Small intestine (tissue), 7 donors: ENCODE data around the gene PANK4. TPM values are rescaled to one million over a fixed set of nuclear protein-coding genes. Genes with fewer than 3 reads are reported as not detected.

Source experiments
- DNase-seq, 2 donors: peaks; one replicate each; pipeline versions ENCODE4 v3.0.0 to v3.0.0-alpha.2; 2013
- FAIRE-seq: peaks from 2 replicates; lab custom pipeline; 2012; peaks lifted over from hg19 to GRCh38; lab: Jason Lieb, UNC
- H3K27ac ChIP-seq, 3 donors: one replicate each; pipeline ENCODE4 v1.5.1; 2013; ENCODE audit warnings: low read length in 2 of 3, mild to moderate bottlenecking in 2 of 3, control low read depth in 1 of 3, inconsistent platforms in 1 of 3, low read depth in 1 of 3, moderate library complexity in 1 of 3
- H3K27me3 ChIP-seq, 3 donors: one replicate each; pipeline ENCODE4 v1.6.1; 2013; ENCODE audit warnings: low read length in 3 of 3, inconsistent platforms in 1 of 3; ENCODE audit not compliant: control insufficient read depth in 3 of 3, insufficient read depth in 3 of 3
- H3K36me3 ChIP-seq, 3 donors: one replicate each; pipeline ENCODE4 v1.6.1; 2013; ENCODE audit warnings: low read length in 3 of 3, inconsistent platforms in 1 of 3, low read depth in 1 of 3, mild to moderate bottlenecking in 1 of 3, moderate library complexity in 1 of 3; ENCODE audit not compliant: control insufficient read depth in 3 of 3, insufficient read depth in 2 of 3
- H3K4me1 ChIP-seq, 3 donors: one replicate each; pipeline ENCODE4 v1.6.1; 2013; ENCODE audit warnings: low read length in 2 of 3, inconsistent platforms in 1 of 3, low read depth in 1 of 3, mild to moderate bottlenecking in 1 of 3, moderate library complexity in 1 of 3; ENCODE audit not compliant: control insufficient read depth in 3 of 3, insufficient read depth in 2 of 3
- H3K4me3 ChIP-seq, 3 donors: one replicate each; pipeline ENCODE4 v1.5.1; 2013; ENCODE audit warnings: low read length in 3 of 3, control low read depth in 1 of 3, inconsistent platforms in 1 of 3, low read depth in 1 of 3, mild to moderate bottlenecking in 1 of 3, moderate library complexity in 1 of 3
- H3K9me3 ChIP-seq, 2 donors: one replicate each; pipeline ENCODE4 v1.6.1; 2013; ENCODE audit warnings: low read depth in 1 of 2, low read length in 1 of 2; ENCODE audit not compliant: control insufficient read depth in 2 of 2, insufficient read depth in 1 of 2
- WGBS, 3 donors: extraction: QIAGEN DNeasy Blood & Tissue Kit; methylation state at CpG; one replicate each; pipeline ENCODE4 v1.1.7; 2013; 5-methylcytosine and 5-hydroxymethylcytosine counted together
- polyA plus RNA-seq, 4 donors: library from polyadenylated mRNA; stranded (reverse) in 3 of 4; unstranded in 1 of 4; fragments of 200-250 nt in 3 of 4; fragments of 120-200 nt in 1 of 4; gene quantifications; one replicate each; pipeline versions ENCODE4 v1.2.1 to v1.2.3, GENCODE V29; 2013
- donor health status: healthy with polysubstance abuse.
- donor health status: control.
- donor health status: control.
- donor health status: Bipolar disorder and iron deficiency.
- donor health status: healthy.

PANK4 gene
- polyA plus RNA-seq, 4 donors, result 14.8 to 21.7 (median 18.8) TPM

GRCh38 chr1:2538872-2539271 lies 12.5 kb upstream of the PANK4 start:
- H3K27ac ChIP-seq, result no peak overlapping the region

DNA sequence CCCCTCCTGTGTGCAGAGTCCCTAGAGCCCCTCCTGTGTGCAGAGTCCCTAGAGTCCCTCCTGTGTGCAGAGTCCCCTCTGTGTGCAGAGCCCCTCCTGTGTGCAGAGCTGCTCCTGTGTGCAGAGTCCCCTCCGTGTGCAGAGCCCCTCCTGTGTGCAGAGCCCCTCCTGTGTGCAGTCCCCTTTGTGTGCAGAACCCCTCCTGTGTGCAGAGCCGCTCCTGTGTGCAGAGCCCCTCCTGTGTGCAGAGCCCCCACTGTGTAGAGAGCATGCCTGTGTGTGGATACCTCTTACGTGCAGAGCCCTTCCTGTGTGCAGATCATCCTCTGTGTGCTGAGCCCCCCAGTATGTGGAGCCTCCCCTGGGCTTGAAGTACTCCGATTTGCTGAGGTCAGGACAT lies 12.0 kb upstream of the PANK4 start:
- Histone ChIP-seq H3K27ac (no peak overlapping the region), H3K9me3 (no peaks in the 10 kb centered on the region), H3K36me3 (no peaks in the 10 kb centered on the region), H3K4me1 (peaks cover 0 to 40% (median 4%) of the 10 kb centered on the region in 3 donors), H3K27me3 (peaks cover 6 to 43% (median 11%) of the 10 kb centered on the region in 3 donors), H3K4me3 (no peak overlapping the region)
- WGBS, 3 donors, result 79 to 93% (median 89%) methylated on average over 4 of the region's 4 CpGs
- DNase-seq, result no peak
- no peak for FAIRE-seq

More at GRCh38 chr1:2538872-2539271, 12.5 kb upstream of the PANK4 start:
- no peaks in the 10 kb centered on the region for H3K9me3 ChIP-seq
- DNase-seq (no peak), FAIRE-seq (no peak)
- no peak overlapping the region for H3K4me3 ChIP-seq
- no peaks in the 10 kb centered on the region for H3K36me3 ChIP-seq
- peaks cover 0 to 45% (median 4%) of the 10 kb centered on the region in 3 donors for H3K4me1 ChIP-seq
- peaks cover 6 to 38% (median 11%) of the 10 kb centered on the region in 3 donors for H3K27me3 ChIP-seq
- WGBS, 3 donors, result 79 to 91% (median 81%) methylated on average over 8 of the region's 8 CpGs

DNA sequence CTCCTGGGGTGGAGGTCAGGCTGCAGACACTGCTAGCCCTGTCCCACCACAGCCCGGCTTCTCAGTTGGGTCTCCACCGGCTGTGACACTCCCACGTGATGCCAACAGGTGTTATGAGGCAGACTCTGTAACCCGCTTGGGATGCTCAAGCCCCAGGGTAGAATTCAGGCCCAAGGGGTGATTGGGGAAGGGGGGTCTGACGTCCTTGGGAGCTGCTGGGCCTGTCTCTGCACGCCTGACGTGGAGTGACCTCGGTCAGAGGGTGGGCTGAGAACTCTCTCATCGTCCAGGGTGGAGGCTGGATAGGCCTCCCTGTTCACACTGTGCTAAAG lies 11.4 kb upstream of the PANK4 start:
- Histone ChIP-seq H3K4me1 (peaks cover 0 to 34% (median 4%) of the 10 kb centered on the region in 3 donors), H3K27me3 (peaks cover 10 to 49% (median 11%) of the 10 kb centered on the region in 3 donors), H3K36me3 (no peaks in the 10 kb centered on the region), H3K4me3 (no peak overlapping the region), H3K27ac (no peak overlapping the region), H3K9me3 (no peaks in the 10 kb centered on the region)
- 36 to 65% (median 38%) methylated on average over 9 of the region's 9 CpGs for WGBS, 3 donors
- FAIRE-seq, result no peak
- no peak for DNase-seq

- DNase-seq (no peak), FAIRE-seq (no peak)
- Histone ChIP-seq H3K4me3 (no peak overlapping the region), H3K36me3 (no peaks in the 10 kb centered on the region), H3K9me3 (no peaks in the 10 kb centered on the region), H3K4me1 (peaks cover 0 to 22% (median 4%) of the 10 kb centered on the region in 3 donors), H3K27me3 (peaks cover 10 to 63% (median 11%) of the 10 kb centered on the region in 3 donors), H3K27ac (no peak overlapping the region)
- WGBS, 3 donors, result 50 to 75% (median 50%) methylated on average over 9 of the region's 9 CpGs
Measured at GRCh38 chr1:2535981-2536380, 9.6 kb upstream of the PANK4 start.

GRCh38 chr1:2535455-2535854 lies 9.1 kb upstream of the PANK4 start:
- DNase-seq (peak in 1 of 2 donors; percentile 15), FAIRE-seq (no peak)
- Histone ChIP-seq H3K9me3 (no peaks in the 10 kb centered on the region), H3K27ac (no peak overlapping the region), H3K4me1 (peaks cover 2 to 27% (median 7%) of the 10 kb centered on the region in 3 donors), H3K4me3 (no peak overlapping the region), H3K27me3 (peaks cover 11 to 67% (median 12%) of the 10 kb centered on the region in 3 donors), H3K36me3 (no peaks in the 10 kb centered on the region)
- WGBS, 3 donors, result 10 to 41% (median 32%) methylated on average over 19 to 27 of the region's 27 CpGs

- H3K4me3 ChIP-seq, result no peak overlapping the region
- peaks cover 3 to 27% (median 9%) of the 10 kb centered on the region in 3 donors for H3K4me1 ChIP-seq
- H3K27me3 ChIP-seq, result peaks cover 8 to 69% (median 12%) of the 10 kb centered on the region in 3 donors
- no peak for FAIRE-seq
- no peak overlapping the region for H3K27ac ChIP-seq
- 11 to 36% (median 19%) methylated on average over 18 of the region's 18 CpGs for WGBS, 3 donors
- H3K9me3 ChIP-seq, result no peaks in the 10 kb centered on the region
- H3K36me3 ChIP-seq, result no peaks in the 10 kb centered on the region
- DNase-seq, result peak; percentile 52 to 59
Measured at GRCh38 chr1:2534687-2535441, 8.5 kb upstream of the PANK4 start.

GRCh38 chr1:2534315-2534686 lies 7.9 kb upstream of the PANK4 start:
- 25 to 34% (median 32%) methylated on average over 7 of the region's 7 CpGs for WGBS, 3 donors
- no peak overlapping the region for H3K27ac ChIP-seq
- H3K9me3 ChIP-seq, result no peaks in the 10 kb centered on the region
- H3K27me3 ChIP-seq, result peaks cover 8 to 72% (median 12%) of the 10 kb centered on the region in 3 donors
- H3K36me3 ChIP-seq, result no peaks in the 10 kb centered on the region
- DNase-seq (no peak), FAIRE-seq (no peak)
- H3K4me3 ChIP-seq, result no peak overlapping the region
- peaks cover 3 to 27% (median 9%) of the 10 kb centered on the region in 3 donors for H3K4me1 ChIP-seq

- Histone ChIP-seq H3K36me3 (no peaks in the 10 kb centered on the region), H3K4me3 (no peak overlapping the region), H3K9me3 (no peaks in the 10 kb centered on the region), H3K27me3 (peaks cover 8 to 78% (median 12%) of the 10 kb centered on the region in 3 donors), H3K27ac (no peak overlapping the region), H3K4me1 (peaks cover 3 to 36% (median 9%) of the 10 kb centered on the region in 3 donors)
- no peak for DNase-seq
- 54 to 80% (median 65%) methylated on average over 11 of the region's 11 CpGs for WGBS, 3 donors
- FAIRE-seq, result no peak
Measured at GRCh38 chr1:2533365-2533764, 7.0 kb upstream of the PANK4 start.
